GM18858 (cell line): ENCODE results near the gene FAM47E.
"Not testable (repeated sequence)": the region's sequence is repeated elsewhere in the genome, so short reads cannot be mapped to it uniquely, and the experiment has no call there.

Source experiments
- ATAC-seq: cut with Tn5 transposase; IDR thresholded peaks from one replicate; pipeline ENCODE4 v1.9.1; 2021; ENCODE audit not compliant: unreplicated experiment

The FAM47E gene

DNA sequence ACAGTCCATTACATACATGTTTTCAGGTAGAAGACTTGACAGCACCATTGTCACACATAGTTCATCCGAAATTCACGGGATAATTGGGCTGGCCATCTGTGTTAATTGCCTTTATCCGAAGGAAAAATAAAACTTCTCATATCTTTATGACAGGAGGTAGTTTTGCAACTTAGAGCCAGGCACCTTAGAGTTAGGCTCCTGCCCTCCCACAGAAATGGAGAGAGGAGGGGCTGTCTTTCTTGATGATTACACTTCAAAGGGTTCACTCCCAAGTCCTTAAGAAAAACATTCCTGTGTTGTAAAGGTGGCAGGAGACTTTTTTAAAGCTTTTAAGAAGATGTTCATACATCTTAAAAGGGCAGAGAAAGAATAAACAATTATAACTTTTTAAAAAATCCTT lies 27.4 kb upstream of the FAM47E start:
- ATAC-seq = no peak

DNA sequence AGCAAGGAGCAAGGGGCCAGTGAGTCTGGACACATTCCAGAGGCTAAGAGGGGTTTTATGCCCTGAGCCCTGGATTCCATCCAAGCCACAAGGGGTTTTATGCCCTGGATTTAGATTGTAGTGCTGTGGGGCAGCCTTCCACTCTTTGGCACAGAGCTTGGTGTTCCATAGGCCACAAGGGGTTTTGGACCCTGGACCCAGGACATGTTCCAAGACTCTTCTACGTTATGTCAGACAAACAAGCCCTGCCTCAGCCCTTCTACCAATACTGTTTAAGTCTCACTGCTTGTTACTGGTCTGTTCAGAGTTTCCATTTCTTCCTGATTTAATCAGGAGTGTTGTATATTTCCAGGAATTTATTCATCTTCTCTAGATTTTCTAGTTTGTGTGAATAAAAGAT lies 25.1 kb upstream of the FAM47E start:
- ATAC-seq = no peak

DNA sequence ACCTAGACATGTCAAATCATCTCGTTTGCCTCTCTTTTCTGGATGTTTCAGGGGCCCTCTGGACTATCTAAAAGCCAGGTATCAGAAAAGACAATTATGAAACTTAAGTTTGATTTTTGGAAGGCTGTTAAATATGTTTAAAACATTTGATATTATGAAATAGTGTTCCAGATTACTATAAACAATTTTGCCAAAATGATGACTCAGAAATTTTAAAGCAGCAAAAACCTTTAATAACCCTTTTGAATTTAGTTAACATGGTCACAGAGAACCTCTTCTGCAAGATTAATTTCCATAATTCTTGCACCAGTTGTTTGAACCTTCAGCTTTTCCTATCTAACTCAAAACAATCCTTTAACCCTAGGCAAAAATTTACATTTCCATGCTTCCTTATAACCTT lies 18.8 kb upstream of the FAM47E start:
- no peak for ATAC-seq

DNA sequence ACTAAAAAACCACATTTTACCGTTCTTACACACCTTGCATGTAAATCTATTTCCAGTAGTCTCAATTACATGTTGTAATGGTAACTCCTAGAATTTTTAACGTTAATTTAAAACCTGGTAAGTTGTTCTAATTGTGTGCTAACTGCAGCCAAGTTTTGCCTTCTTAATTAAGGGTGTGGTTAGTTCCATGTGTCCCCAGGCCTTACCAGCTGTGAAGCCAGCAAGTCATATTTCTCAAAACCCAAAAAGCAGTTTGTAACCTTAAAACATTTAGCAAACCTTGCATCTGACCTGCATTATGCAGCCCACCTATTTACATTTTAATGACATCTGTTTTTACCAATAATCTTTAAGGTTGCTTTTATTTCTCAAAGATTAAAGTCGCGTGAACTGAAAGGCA lies 18.4 kb upstream of the FAM47E start:
- ATAC-seq = no peak

DNA sequence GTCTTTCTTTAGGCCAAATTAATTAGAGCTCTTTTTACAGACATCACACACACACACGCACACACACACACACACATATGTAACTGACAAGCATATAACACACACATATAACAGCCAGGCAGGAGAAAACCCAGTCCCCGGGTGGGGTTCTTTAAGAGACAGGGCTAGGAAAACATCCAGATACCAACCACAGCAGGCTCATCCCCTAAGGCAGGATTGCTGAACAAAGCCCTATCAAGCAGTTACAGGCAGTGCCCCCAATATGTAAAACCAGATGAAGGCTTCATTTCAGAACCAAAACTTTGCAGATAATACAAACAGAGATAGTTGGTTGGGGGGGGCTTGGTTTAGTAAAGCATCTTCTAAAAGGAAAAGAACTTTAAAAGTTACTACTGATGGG lies 18.0 kb upstream of the FAM47E start:
- ATAC-seq = no peak

DNA sequence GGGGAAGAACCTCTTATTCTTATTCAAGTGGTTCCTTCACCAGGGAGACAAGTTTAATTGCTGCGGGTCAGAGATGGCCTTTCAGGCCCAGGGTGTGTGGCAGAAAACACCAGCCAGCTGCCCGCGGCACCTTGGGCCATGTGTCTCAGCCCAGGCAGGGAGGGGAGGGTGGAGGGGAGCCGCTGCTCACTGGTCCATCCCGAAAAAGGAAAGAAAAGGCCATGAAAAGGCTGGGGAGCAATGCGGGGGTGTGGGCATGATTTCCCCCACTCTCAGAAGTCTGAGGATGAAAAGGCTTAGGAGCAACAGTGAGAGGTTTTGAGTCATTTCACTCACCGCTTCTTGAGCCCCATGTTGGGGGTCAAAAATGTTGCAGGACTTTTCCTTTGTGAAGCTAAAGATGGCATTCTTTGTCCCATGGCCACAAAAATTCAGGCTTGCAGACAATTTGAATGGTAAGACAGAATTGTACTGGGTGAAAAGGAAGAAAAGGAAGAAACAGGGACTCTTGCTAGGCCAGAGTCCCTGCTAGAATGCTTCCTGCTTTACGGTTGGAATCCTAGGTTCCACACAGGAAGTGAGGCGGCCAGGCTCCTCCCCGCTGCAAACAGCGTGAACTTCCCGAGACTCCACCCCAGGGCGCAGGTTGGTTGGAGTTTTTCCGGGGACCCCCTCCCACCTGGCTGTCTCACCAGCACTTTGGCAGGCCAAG lies 17.4 kb upstream of the FAM47E start:
- ATAC-seq = no peak

DNA sequence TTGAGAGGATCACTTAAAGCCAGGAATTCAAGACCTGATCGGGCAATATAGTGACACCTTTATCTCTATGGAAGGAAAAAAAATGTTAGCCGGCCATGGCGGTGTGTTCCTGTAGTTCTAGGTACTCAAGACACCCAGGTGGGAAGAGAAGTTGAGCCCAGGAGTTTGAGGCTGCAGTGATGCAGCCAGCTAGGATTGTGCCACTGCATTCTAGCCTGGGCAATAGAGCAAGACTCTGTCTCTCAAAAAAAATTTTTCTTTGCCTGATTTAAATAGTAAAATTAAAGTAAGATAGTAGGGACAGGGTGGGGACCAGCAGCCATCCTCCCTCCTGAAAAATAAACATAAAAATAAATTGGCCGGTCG lies 16.9 kb upstream of the FAM47E start:
- no peak for ATAC-seq

DNA sequence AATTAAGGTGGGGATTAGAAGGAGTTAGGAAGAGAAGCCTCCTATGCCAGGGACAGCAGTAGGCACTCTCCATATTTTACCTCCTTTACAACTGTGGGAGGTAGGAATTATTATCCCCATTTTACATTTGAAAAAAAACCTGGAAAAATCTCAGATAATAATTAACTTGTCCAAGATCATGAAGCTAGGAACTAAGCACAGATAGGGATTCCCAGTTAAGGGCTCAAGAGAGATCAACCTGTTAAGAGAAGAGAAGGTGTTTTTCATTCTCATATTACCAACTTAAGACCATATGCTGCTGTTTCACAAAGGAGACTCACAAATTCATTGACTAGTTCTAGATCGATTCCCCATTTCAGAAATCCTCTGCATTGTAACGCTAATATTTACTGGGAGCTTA lies 16.1 kb upstream of the FAM47E start:
- ATAC-seq = no peak

DNA sequence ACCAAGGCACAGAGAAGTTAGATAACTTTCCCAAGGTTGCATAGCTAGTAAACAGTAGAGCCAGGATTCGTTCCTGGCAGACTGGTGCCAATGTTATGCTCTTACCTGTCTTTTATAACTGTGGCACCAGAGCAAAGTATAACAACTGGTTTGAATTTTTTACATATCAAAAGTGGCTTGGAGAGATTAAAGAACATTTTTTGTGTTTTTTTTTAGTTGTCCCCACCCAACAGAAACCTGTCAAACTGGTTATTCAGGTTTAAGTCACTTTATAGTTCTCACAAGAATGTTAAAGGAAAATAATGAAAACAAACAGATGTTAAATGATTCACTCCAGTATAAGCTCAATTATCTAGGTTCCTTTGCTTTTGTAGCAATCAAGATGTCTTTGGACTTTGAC lies 15.6 kb upstream of the FAM47E start:
- ATAC-seq = no peak

DNA sequence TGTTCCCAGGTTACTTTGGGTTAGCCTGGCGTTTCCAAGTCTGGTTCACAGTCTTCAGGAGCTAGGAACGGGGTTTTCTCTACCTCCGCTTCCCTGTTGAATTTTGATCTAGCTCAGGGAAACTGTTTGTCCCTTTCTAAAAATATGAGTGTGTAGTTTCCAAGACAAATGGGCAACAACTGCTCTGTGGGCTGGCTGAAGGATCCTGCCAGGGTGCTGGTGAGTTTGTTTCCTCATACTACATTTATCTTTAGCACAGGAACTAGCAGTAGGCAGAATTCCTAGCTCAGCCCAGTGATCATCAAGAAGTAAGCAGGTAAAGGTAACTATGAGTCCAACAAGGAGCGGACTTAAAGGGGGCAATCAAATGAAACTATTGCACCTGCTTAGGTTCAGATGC lies 13.3 kb upstream of the FAM47E start:
- ATAC-seq = no peak

DNA sequence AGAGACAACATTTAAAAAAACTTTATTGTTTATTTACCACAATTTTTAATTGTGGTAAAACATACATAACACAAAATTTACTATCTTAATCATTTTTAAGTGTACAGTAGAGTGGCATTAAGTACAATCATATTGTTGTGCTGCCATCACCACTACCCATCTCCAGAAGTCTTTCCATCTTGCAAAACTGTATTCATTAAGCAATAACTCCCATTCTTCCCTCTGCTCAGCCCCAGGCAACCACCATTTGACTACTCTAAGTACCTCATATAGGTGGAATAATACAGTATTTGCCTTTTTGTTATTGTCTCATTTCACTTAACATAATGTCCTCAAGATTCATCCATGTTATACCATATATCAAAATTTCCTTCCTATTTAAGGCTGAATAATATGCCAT lies 12.8 kb upstream of the FAM47E start:
- ATAC-seq = no peak

DNA sequence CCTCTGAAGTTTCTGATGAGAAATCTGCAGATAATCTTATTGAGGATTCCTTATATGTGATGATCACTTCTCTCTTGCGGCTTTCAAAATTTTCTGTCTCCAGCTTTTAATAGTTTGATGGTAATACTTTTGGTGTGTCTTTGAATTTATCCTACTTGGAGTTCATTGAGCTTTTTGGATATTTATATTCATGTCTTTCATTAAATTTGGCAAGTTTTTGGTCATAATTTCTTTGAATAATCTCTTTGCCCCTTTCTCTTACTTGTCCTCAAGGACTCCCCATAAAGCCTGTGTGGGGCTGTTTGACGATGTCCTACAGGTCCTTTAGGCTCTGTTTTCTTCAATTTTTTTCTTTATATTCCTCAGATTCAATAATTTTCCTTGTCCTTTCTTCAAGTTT lies 11.3 kb upstream of the FAM47E start:
- ATAC-seq = no peak

DNA sequence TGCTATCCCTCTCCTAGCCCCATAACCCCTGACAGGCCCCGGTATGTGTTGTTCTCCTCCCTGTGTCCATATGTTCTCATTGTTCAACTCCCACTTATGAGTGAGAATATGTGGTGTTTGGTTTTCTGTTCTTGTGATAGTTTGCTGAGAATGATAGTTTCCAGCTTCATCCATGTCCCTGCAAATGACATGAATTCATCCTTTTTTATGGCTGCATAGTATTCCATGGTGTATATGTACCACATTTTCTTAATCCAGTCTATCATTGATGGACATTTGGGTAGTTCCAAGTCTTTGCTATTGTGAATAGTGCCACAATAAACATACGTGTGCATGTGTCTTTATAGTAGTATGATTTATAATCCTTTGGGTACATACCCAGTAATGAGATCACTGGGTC lies 7.6 kb upstream of the FAM47E start:
- not testable (repeated sequence) for ATAC-seq

DNA sequence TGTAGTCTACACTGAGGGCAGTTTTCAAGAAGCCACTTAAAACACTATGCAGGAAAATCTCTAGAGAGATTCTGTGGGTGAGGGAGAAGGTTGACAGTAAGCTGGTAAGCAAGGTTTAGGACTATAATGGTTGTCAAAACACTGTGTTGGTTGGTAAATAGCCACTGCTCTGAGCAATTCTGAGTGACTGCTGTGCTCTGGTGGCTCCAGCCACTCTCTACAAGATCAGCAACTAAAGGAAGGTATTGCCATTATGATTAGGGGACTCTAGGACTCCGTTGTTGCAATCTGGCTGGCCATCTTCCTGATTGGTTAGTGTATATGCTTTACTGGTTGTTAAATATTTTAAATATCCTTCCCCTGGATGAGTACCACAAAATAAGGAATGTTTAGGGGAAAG lies 5.5 kb upstream of the FAM47E start:
- no peak for ATAC-seq

DNA sequence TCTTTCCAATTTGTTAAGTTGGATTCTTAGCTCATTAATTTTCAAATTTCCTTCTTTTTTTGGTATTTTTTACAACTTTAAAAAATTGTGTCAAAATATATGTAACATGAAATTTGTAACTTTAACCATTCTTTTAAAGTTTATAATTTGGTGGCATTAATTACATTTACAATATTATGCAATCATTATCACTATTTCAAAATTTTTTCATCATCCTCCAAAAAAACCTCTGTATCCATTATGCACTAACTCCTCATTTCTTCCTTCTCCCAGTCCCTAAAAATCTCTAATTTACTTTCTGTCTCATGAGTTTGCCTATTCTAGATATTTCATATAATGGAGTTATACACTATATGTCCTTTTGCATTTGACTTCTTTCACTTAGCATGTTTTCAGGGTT lies 4.7 kb upstream of the FAM47E start:
- no peak for ATAC-seq

DNA sequence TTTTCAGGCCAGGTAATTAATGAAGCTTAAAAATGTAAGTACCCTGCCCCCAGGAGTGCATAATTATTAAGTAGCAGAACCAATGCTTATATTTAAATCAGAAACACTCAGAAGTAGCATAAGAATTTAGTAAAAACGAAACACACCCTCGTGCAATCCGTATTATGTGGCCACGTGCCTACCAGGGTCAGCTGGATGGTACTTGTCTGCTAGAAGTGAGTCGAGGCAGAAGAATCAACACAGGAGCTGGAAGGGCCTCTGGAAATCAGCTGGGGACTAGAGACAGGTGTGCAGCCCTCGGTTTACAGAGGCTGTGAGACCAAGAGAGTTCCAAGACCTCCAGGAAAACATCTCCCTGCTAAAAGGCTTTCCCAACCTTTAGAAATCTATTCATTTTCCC lies 559 bp upstream of the FAM47E start:
- ATAC-seq = no peak

DNA sequence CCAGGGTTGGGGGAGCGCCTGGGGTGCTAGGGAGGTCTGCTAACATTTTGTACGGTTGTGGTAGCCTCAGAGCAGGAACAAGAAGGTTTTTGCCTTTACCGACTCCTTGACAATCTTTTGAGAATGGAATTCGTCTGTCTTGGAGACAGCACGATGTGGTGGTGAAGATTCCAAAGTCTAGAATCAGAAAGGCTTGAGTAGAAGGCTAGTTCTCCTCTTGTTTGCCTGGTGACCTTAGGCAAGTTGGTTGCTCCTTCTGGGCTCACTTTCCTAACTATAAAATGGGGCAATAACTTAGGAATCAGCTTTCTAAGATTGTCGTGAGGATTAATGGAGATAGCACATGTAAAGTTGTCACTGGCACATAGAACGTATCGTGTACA lies 741 bp downstream of the FAM47E start:
- no peak for ATAC-seq

DNA sequence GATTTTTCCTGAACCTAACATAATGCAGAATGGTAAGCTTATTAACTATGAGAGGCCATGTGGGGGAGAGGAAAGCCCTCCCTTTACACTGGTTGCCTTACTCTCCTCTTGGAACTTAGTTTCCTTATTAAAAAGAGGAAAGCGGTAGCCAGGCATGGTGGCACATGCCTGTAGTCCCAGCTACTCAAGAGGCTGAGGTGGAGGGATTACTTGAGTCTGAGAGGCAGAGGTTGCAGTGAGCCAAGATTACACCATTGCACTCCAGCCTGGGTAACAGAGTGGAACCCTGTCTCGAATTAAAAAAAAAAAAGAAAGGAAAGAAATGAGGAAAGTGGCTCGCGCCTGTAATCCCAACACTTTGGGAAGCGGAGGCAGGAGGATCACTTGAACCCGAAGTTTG lies 2.0 kb downstream of the FAM47E start:
- ATAC-seq = no peak

DNA sequence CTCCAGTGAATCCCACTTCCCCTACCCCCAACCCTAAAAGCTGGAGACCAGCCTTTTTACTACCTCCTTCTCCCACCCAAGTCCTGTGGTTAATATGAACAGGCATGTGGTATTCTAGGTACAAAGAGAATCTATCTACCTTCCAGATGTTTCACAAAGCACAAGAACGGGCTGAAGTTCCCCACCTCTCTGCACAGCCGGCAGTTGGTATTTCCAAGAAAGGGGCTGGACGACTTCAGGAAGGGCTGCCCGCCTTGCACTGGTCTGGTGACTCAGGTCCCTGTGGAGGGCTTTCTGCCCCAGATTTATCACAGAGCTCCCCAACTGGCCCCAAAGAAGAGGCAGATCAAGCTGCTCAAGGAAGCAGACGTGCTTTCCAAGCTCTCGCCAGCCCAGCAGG lies 4.5 kb downstream of the FAM47E start:
- ATAC-seq = no peak

DNA sequence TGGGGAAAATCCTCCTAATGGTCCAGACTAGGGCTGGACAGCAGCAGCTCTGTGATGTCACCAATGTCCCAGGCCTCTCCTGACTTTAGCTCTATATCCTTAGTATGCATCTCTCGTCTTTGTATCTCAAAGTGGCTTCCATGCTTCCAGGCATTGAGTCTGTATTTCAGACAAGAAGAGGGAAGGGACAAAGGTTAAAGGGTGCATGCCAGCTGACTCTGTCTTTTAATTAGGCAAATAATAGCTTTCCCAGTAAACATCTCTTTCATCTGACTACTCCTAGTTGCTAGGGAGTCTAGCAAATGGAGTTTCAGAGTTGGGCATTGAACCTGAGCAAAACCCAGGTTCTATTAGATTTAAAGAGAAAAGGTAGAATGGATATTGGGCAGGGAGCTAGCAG lies 5.4 kb downstream of the FAM47E start:
- ATAC-seq = no peak

DNA sequence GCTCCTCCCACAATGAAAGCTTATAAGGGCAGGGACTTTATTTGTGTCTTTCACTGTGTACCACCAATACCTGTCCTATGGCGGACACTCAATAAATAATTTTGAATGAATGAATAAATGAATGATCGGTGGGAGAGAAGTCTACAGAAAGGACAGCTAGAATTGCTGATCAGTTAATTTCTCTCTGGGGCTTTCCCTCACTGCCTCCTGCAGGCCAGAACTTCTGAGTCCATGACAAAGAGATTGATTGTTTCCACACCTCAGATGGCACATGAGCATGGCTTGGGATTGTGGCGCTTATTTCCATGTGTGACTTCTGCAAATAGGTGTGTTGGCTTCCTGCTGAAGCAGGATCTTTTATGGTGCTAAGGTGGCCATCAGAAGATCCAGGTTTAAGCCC lies 6.3 kb downstream of the FAM47E start:
- no peak for ATAC-seq

DNA sequence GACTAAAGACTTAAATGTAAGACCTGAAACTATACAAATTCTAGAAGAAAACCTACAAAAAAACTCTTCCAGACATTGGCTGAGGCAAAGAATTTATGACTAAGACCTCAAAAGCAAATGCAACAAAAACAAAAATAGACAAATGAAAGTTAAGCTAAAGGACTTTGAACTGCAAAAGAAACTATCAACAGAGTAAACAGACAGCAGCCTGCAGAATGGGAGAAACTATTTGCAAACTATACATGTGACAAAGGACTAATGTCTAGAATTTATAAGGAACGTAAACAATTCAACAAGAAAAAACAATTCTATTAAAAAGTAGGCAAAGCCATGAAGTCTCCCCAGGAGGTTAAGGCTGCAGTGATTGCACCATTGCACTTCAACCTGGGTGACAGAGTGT lies 9.1 kb downstream of the FAM47E start:
- ATAC-seq = no peak

DNA sequence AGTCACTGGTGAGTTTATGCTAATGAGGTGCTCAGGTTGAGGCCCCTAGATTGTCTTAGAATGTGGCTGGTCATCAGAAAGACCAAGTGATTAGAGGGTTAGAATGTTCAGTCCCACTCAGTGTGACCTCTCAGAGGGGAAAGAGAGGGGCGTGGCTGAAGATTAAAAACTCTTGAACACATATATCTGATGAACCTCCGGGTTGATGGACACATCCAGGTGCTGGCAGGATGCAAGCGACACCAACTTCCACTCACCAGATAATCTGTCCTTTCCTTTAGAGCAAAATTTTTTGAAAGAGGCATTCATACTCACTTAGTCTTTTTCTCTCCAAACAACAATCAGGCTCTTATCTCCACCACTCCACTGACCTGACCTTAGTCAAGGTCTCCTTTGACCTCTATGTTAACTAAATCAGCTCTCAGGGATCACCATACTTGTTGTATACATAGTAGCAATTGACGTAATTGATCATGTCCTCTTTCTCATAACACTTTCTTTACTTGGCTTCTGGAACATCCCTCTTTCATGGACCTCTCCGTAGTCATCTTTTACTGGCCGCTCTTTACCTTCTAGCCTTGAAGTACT lies 14.2 kb downstream of the FAM47E start:
- no peak for ATAC-seq
